Iris pigment epithelial cell (primary cell): ENCODE results near the gene CDHR2.
"Not testable (repeated sequence)": the region's sequence is repeated elsewhere in the genome, so short reads cannot be mapped to it uniquely, and the experiment has no call there.

ENCODE experiments used
- DNase-seq: peaks from one replicate; pipeline ENCODE4 v3.0.0-alpha.2; 2011; ENCODE audit warnings: low read depth

The CDHR2 gene

DNA sequence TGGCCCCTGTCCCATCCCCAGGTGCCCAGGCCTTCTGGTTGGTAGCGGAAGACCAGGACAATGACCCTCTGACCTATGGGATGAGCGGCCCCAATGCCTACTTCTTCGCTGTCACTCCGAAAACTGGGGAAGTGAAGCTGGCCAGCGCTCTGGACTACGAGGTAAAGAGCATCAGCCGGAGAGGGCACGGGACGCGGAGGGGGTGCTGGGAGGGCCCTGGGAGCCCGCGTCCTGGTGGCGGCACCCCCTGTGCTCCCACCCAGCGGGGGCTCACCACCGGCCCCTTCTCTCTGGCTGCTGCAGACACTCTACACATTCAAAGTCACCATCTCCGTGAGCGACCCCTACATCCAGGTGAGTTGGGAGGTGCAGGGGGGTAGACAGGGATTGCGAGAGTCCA is 19.5 kb downstream of the CDHR2 start:
- DNase-seq = no peak

DNA sequence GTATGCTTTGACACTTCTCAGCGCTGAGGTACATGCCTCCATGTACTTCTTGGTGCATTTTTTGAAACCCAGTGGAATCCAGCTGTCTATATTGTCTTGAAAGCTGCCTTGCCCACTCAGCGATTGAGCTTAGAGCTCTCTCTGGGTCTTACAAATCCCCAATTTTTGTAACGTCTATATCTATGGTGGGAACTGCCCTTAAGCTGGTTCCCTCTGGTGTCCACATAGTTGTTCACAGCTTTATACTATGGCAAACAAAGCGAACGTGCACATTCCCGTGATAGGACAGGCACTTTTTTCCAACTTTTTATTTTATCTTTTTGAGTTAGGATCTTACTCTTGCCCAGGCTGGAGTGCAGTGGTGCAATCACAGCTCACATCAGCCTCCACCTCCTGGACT is 20.9 kb downstream of the CDHR2 start:
- peak; percentile 8 for DNase-seq

DNA sequence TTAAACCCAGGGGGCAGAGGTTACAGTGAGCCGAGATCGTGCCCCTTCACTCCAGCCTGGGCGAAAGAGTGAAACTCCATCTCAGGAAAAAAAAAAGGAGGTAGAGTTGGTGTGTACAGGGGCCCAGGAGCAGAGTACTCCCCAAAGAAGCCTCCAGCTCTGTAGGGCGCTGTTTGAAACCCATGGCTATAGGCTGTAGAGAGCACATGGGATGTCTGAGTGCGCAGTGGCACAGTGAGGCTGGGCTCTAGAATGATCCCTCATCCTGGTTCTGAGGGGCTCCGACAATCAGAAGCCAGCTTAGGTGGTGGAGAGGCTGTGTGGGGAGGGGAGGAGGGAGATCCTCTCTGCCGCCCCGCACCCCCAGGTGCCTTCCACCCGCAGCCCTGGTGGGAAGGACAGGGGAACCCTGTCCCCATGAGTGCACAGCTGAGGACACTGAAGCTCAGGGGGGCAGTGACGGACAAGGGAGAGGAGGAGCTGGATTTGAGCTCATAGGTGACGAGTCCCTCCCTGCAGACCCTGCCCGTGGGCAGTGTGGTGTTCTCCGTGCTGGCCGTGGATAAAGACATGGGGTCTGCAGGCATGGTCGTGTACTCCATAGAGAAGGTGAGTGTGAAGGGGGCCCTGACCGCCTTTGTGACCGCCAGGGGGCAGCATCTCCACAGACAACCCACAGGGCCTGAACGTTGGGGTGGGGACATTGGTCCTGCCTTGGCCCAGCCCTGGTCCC is 24.6 kb downstream of the CDHR2 start:
- peak; percentile 30 for DNase-seq

DNA sequence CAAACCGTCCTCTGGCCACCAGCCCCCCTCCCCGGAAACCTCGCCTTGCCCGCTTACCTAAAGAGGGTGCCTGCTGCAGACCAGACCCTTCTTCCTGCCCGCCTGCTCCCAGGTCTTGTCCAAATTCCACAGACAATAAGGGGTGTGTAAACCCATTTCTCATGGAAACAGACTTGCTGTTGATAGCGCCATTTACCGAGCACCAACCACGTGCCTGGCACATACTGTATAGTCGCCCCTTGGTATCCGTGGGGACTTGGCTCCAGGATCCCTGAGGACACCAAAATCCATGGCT is 25.1 kb downstream of the CDHR2 start:
- DNase-seq = no peak

DNA sequence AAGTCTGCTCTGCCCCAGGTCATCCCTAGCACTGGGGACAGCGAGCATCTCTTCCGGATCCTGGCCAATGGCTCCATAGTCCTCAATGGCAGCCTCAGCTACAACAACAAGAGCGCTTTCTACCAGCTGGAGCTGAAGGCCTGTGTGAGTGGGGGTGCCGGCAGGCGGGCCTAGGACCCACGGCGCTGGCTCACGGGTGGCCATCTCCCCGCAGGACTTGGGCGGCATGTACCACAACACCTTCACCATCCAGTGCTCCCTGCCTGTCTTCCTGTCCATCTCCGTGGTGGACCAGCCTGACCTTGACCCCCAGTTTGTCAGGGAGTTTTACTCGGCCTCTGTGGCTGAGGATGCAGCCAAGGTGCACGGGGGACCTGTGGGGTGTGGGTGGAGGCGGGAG is 25.9 kb downstream of the CDHR2 start:
- no peak for DNase-seq

DNA sequence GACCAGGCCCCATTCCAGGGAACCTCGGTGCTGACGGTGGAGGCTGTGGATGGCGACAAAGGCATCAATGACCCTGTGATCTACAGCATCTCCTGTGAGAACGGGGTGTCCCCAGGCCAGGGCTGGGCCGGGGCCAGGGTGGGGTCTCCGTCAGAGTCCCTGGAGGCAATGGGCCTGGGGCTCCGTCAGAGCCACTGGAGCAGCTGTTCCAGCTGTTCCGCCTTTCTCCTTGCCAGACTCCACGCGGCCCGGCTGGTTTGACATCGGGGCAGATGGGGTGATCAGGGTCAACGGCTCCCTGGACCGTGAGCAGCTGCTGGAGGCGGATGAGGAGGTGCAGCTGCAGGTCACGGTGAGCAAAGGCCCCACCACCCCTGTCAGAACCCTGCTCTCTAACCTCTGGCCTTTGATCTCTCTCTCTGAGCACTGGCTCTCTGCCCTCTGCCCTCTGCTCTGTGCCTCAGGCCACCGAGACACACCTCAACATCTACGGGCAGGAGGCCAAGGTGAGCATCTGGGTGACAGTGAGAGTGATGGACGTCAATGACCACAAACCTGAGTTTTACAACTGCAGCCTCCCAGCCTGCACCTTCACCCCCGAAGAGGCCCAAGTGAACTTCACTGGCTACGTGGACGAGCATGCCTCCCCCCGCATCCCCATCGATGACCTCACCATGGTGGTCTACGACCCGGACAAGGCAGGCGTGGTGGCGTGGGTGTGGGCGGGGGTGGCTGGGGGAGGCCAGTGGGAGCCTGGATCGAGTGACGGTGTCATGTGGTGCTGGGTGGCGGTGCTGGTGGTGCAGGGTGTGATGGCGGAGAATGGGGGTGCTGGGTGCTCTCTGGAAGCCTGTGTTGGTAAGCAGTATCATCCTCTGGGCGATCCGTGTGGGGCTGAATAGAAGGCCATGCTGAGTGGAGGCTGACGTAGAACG is 26.6 kb downstream of the CDHR2 start:
- DNase-seq = no peak

DNA sequence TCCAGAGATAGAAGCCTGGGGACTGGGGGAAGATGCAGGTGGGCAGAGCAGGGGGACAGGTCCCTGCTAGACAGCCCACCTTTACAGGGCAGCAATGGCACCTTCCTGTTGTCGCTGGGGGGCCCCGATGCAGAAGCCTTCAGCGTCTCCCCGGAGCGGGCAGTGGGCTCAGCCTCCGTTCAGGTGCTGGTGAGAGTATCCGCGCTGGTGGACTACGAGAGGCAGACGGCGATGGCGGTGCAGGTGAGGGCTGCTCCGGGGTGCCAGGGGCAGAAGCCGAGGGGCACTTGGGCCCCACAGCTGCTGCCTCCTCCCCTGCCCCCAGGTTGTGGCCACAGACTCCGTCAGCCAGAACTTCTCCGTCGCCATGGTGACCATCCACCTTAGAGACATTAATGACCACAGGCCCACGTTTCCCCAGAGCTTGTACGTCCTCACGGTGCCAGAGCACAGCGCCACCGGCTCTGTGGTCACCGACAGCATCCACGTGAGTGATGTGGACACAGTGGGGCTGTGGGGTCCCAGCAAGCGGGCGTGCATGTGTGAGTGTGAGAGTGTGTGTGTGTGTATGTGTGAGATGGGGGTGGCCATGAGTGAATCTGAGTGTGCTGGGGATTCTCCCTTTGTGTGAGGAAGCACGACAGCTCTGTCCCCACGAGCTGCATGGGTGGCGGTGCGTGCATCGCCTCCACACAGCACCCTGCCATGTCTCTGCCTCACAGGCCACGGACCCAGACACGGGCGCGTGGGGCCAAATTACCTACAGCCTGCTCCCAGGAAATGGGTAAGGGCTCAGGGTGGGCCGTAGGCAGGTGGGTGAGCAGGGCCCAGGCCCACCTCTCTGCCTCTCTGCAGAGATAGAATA is 28.4 kb downstream of the CDHR2 start:
- no peak for DNase-seq

DNA sequence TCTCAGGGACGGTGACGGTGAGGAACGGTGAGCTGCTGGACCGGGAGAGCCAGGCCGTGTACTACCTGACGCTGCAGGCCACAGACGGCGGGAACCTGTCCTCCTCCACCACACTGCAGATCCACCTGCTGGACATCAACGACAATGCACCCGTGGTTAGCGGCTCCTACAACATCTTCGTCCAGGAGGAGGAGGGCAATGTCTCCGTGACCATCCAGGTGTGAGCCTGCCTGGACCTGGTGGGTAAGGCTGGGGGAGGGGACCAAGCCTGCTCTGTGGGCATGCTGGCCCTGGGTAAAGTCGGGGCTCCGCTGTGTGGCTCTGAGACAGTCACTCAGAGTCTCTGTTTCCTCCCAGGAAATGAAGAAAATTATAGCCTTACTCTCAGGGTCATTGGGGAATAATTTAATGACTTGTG is 29.3 kb downstream of the CDHR2 start:
- peak; percentile 64 for DNase-seq

DNA sequence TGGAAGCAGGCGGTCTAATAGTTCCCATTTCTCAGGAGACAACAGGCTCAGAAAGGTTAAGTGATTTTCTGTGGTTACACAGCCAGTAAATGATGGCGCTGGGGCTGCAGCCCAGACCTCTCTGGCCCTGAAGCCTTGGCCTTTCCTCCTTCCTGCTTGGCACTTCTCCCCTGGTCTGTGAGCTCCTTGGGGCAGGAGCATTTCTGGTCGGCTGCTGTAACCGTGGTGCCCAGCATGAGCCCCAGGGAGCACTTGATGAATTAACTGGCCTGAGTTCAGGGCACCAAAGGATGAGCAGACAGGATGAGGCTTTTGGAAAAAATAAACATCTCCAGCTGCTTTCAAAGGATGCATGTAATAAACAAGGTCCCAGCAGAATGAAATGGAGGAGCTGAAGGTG is 30.2 kb downstream of the CDHR2 start:
- no peak for DNase-seq

DNA sequence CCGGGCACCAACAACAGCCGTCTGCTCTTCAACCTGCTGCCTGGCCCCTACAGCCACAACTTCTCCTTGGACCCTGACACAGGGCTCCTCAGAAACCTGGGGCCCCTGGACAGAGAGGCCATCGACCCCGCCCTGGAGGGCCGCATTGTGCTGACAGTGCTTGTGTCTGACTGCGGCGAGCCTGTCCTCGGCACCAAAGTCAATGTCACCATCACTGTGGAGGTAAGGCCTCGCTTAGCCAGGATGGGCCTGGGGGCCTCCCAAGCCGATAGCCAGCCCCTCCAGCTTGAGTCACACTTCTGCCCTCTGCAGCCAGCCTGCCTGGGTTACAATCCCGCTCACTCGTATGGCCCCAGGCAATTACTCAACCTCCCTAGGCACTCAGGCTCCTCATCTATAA is 32.2 kb downstream of the CDHR2 start:
- no peak for DNase-seq

DNA sequence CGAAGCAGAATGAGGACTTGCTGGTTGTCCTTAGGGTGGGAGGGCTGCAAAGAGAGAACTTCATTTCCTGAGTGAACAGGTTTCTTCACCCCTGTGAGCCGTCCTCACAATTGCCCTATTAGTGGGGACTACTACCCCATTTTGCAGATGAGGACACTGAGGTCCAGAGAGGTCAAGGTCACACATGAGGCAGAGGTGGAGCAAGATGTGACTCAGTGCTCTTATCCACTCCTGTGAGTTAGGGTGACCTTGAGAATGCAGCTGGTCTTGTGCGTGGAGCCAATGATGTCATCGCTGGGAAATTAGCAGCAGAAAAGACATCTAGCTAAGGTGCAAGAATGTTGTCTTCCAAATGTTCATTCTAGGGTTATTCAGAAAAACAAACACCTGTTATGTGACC is 33.9 kb downstream of the CDHR2 start:
- DNase-seq = peak; percentile 46

DNA sequence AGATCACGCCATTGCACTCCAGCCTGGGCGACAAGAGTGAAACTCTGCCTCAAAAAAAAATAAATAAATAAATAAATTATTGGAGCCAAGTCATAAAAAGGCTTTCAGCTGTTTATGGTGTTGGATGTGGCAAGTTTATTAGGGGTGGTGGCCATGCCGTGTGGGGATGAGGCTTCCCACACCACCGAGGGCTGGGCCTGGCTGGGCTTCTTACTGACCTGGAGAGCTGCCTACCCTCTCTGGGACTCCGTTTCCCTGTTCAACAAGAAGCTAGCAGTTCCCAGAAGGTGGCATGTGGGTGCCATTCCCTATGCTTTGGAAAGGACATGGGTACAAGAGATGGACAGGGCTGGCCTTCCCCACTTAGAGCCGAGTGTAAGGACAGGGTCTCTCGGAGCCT is 38.3 kb downstream of the CDHR2 start:
- DNase-seq = no peak

DNA sequence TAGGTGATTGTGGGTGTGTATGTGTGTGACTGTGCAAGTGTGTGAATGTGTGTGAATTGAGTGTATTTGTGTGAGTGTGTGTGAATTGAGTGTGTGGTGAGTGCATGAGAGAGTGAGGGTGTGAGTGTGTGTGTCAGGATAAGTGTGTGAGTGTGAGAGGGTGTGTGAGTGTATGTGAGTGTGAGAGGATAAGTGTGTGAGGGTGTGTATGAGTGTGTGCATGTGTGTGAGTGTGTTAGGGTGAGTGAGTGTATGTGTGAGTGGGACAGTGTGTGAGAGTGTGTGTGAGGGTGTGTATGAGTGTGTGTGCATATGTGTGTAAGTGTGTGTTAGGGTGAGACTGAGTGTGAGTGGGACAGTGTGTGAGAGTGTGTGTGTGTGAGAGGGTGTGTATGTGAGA is 39.2 kb downstream of the CDHR2 start:
- no peak for DNase-seq

DNA sequence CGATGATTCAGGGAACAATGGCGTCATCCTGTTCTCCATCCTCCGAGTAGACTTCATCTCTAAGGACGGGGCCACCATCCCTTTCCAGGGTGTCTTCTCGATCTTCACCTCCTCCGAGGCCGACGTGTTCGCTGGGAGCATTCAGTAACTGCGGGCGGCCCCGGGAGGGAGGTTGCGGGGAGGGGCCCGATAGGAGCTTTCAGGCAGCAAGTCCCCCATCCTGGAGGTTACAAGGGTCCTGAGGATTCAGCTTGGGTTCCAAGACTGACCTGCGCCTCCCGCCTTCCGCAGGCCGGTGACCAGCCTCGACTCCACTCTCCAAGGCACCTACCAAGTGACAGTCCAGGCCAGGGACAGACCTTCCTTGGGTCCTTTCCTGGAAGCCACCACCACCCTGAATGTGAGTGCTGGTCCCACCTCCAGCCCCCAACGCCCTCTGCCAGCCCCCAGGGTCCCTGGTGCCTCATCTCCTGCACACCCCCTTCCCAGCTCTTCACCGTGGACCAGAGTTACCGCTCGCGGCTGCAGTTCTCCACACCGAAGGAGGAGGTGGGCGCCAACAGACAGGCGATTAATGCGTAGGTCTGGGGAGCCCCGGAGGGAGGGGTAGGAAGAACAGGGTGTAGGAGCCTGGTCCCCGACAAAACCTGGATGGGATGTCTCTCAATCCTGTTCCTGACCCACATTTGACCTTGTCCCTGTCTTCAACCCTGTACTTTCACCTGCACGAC is 40.1 kb downstream of the CDHR2 start:
- DNase-seq = no peak

DNA sequence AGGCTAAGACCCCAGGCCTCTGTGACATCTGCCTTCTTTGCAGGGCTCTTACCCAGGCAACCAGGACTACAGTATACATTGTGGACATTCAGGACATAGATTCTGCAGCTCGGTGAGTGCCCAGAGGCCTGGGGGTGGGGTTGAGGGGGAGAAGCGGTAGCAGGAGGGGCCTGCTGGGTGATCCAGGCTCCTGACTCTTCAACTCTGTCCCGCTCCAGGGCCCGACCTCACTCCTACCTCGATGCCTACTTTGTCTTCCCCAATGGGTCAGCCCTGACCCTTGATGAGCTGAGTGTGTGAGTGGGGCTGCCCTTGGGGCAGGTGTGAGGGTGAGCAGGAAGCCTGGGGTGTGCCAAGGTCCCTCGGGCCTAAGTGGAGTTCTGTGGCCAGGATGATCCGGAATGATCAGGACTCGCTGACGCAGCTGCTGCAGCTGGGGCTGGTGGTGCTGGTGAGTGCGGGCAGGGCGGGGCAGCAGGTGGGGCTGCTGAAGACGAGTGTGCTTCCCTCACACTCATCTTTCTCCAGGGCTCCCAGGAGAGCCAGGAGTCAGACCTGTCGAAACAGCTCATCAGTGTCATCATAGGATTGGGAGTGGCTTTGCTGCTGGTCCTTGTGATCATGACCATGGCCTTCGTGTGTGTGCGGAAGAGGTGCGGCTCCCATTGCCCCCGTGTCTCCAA is 41.0 kb downstream of the CDHR2 start:
- DNase-seq = no peak

DNA sequence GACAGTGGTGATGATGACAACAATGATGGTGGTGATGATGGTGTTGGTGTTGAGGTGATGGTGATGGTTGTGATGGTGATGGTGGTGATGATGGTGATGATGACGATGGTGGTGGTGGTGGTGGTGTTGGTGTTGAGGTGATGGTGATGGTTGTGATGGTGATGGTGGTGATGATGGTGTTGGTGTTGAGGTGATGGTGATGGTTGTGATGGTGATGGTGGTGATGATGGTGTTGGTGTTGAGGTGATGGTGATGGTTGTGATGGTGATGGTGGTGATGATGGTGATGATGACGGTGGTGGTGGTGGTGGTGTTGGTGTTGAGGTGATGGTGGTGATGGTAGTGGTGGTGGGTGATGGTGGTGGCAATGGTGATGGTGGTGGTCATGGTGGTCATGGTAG is 42.5 kb downstream of the CDHR2 start:
- DNase-seq = not testable (repeated sequence)

DNA sequence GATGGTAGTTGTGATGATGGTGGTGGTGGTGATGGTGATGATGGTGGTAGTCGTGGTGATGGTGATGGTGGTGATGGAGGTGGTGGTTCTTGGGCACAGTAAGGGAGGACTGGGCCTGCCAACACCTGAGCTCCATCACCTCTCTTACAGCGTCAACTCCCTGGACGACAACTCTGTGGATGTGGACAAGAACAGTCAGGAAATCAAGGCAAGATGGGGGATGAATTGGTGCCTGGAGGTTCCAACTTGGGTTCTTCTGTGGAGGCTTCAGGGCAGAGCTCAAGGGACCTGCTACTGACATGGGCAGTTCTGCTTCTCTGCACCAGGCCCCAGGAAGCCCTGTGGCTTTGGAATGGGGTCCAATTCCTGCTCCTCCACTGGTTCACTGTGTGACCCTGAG is 43.4 kb downstream of the CDHR2 start:
- DNase-seq = no peak

DNA sequence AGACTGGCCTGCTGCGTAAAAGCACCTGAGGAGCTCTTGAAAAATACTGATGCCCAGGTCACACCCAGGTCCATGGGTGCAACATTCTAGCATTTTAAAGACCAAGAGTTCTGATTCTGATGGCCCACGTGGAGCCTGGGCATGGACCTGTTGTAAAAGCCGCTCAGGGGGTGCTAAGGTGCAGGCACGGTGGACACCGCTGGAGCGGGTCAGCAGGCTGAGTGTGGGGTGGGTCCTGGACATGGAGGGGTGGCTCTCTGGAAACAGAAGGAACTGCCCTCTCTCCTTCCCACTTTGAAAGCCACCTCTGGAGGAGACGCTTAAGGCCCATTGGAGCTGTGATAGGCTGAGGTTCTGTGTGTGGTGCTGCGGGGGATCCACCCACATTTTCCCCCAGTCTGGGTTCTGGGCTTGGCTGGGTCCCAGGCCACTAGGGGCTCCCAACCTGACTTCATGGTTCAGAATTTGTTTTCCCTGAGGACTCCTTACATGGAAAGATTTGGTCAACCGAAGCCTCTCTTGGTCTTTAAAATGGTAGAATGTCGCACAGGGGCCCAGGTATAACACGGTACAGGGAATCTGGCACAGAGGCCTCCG is 44.2 kb downstream of the CDHR2 start:
- DNase-seq = no peak

DNA sequence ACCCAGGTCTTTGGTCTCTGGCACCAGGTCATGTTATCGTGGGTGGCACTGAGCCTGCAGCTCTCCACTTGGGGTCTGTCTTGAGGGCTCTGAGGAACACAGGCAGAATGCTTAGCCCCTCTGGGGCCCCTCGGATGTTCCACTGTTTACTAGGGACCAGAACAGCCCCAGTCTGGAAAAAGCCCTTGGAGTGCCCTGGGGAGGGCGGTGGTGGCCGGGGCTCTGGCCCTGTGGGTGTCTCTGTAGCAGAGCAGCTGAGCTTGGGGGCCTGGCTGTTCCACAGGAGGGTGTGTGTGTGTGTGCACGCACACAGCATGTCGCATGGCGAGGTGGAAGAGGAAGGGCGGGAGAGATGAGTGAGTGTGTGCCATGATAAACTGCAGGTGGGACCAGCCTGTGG is 45.4 kb downstream of the CDHR2 start:
- no peak for DNase-seq

DNA sequence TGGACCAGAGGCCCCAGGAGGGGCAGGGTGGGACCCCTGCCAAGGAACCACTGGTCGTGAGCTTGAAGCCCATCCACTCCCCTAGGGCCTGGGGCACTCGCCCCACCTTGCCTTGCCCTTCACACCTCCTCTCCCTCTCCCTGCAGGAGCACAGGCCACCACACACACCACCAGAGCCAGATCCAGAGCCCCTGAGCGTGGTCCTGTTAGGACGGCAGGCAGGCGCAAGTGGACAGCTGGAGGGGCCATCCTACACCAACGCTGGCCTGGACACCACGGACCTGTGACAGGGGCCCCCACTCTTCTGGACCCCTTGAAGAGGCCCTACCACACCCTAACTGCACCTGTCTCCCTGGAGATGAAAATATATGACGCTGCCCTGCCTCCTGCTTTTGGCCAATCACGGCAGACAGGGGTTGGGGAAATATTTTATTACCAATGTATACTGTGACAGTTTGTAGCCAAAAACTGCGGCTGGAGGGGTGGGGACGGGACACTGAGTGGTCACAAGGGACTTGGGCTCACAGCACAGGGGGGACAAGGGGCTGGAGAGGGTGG is 46.3 kb downstream of the CDHR2 start:
- DNase-seq = no peak
